Chondrocyte (in vitro differentiated cells): ENCODE data around the gene GPSM3. TPM values are rescaled to one million over a fixed set of nuclear protein-coding genes. Genes with fewer than 3 reads are reported as not detected.
"Not testable (repeated sequence)": the region's sequence is repeated elsewhere in the genome, so short reads cannot be mapped to it uniquely, and the experiment has no call there.

Source experiments
- DNase-seq: peaks from one replicate; pipeline ENCODE4 v3.0.0; 2021; ENCODE audit warnings: mixed read lengths, low spot score
- H3K27ac Mint-ChIP-seq: one replicate; pipeline ENCODE4 v1.8.0; 2021; ENCODE audit warnings: mild to moderate bottlenecking, moderate library complexity, mixed read lengths; ENCODE audit not compliant: unreplicated experiment
- H3K27me3 Mint-ChIP-seq: 2 replicates; pipeline ENCODE4 v1.8.0; 2021; ENCODE audit warnings: low read depth, mixed read lengths
- H3K36me3 Mint-ChIP-seq: 2 replicates; pipeline ENCODE4 v1.8.0; 2021; ENCODE audit warnings: low read depth, mixed read lengths
- H3K4me1 Mint-ChIP-seq: 2 replicates; pipeline ENCODE4 v1.8.0; 2021; ENCODE audit warnings: low read depth, mild to moderate bottlenecking, mixed read lengths
- H3K4me3 Mint-ChIP-seq: one replicate; pipeline ENCODE4 v1.8.0; 2021; ENCODE audit warnings: mild to moderate bottlenecking, moderate library complexity, mixed read lengths; ENCODE audit not compliant: unreplicated experiment
- H3K9me3 Mint-ChIP-seq: 2 replicates; pipeline ENCODE4 v1.8.0; 2021; ENCODE audit warnings: low read depth, mixed read lengths
- CTCF ChIP-seq: fragments of 200-600 bp; sonication (generic); IDR thresholded peaks from 2 replicates; pipeline ENCODE4 v1.5.0; 2021; ENCODE audit warnings: antibody characterized with exemption, mild to moderate bottlenecking, moderate library complexity
- total RNA-seq: library from RNA; stranded (reverse); gene quantifications from 3 replicates; pipeline ENCODE4 v1.2.1, GENCODE V29; 2021

The GPSM3 gene
- total RNA-seq, 1 donor from 2014 or later, result 5.6 TPM

DNA sequence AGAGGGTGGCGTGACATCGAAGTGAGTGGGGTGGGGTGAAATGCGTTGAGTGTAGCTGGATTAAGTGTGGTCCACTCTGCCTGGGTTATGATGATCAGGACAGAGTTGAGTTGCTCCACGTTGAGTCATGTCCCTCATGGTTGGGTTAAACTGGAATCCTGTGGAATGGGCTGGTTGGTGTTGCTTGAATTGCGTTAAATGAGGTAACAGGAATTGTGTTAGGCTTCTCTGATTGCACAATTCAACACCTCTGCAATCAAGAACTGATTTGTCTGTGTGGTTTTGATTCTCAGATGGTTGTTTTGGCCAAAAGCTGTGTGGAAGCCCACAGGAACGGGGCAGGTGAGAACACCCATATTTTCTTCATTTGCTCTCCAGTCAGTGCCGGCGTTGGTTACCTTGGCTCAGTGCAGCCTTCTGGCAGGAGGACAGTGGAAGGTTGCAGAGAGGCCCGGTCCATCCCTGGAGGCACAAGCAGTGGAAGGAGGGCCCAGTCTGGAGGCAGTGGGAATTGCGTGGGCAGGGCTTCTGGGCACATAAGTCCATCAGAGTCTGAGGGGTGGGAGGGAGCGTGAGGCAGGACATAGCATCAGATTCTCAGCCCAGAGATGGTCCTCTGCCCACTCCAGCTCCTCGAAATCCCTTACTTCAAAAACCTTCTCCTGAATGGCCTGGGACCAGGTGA is 19.8 kb upstream of the GPSM3 start:
- Mint-ChIP-seq H3K9me3 (no peaks in the 10 kb centered on the region), H3K4me3 (no peak overlapping the region), H3K36me3 (no peaks in the 10 kb centered on the region), H3K27me3 (peaks cover 19% of the 10 kb centered on the region), H3K27ac (no peak overlapping the region), H3K4me1 (no peaks in the 10 kb centered on the region)
- no peak for DNase-seq
- TF ChIP-seq CTCF, result no peak

DNA sequence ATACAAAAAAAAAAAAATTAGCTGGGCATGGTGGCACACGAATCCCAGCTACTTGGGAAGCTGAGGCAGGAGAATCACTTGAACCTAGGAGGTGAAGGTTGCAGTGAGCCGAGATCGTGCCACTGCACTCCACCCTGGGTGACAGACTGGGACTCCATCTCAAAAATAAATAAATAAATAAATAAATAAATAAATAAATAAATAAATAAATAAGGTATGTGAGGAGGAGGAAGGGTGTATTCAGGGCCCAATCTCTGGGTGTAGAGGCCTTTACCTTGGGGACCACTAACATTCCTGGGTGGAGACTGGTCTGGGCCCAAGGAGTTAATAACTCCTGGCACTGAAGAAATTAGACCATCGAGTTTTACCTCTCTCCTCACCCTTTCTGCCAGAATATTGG is 19.0 kb upstream of the GPSM3 start:
- not testable (repeated sequence) for H3K9me3 Mint-ChIP-seq, H3K4me3 Mint-ChIP-seq, DNase-seq, H3K4me1 Mint-ChIP-seq, H3K36me3 Mint-ChIP-seq, H3K27ac Mint-ChIP-seq
- peaks cover 16% of the 10 kb centered on the region for H3K27me3 Mint-ChIP-seq

DNA sequence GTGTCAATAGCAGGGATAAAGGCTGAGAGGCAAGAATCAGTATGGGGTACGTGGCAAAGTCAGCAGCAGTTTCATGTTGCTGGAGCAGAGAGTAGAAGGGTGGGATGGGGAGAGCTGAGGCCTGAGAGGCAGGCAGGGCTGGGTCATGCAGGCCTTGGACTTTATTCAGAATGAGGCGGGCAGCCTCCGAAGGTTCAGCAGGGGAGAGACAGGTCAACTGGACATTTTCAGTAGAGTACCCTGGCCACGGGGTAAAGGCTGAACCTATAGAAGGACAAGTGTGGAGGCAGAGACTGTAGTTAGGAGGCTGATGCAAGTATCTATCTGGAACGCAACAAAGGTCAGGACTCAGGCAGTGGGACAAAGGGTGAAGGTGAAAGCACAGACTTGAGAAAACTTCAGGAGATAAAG is 17.8 kb upstream of the GPSM3 start:
- Mint-ChIP-seq H3K4me3 (no peak overlapping the region), H3K27me3 (peaks cover 12% of the 10 kb centered on the region), H3K36me3 (no peaks in the 10 kb centered on the region), H3K4me1 (no peaks in the 10 kb centered on the region), H3K27ac (no peak overlapping the region), H3K9me3 (peaks cover 6% of the 10 kb centered on the region)
- TF ChIP-seq CTCF, result no peak
- no peak for DNase-seq

DNA sequence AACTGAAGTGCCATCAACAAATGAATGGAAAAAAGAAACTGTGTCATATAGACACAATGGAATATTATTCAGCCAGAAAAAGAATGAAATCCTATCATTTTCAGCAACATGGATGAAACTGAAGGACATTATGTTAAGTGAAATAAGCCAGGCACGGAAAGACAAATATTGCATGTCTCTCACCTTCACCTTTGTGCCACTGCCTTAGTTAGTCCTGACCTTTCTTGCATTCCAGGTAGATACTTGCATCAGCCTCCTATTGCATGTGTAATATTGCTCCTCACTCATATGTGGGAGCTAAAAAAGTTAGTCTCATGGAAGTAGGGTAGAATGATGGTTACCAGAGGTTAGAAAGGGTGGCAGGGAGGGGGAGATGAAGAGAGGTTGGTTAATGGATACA is 16.6 kb upstream of the GPSM3 start:
- Mint-ChIP-seq H3K9me3 (peaks cover 6% of the 10 kb centered on the region), H3K36me3 (no peaks in the 10 kb centered on the region), H3K4me1 (no peaks in the 10 kb centered on the region), H3K4me3 (no peak overlapping the region), H3K27me3 (peaks cover 14% of the 10 kb centered on the region), H3K27ac (no peak overlapping the region)
- DNase-seq, result no peak
- no peak for TF ChIP-seq CTCF

DNA sequence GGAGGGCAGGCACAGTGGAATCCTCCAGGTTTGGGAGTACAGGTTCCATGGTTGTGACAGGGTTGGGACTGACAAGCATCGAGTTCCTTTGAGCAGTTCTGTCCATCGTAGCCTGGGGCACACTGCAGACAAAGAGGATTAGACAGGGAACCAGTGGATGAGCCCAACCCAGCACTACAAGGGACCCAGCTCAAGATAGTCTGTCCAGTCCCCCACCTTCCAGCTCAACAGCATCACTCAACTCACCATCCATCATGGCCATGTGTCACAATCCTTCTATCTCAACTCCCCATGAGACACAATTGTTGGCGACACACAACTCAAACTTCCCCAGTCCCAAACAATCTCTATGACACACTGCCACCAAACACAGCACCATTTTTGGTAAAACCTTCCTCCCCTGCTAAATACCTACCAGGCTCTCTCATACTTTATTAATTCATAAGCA is 11.8 kb upstream of the GPSM3 start:
- no peak overlapping the region for H3K27ac Mint-ChIP-seq
- TF ChIP-seq CTCF, result no peak
- no peaks in the 10 kb centered on the region for H3K36me3 Mint-ChIP-seq
- H3K4me3 Mint-ChIP-seq, result no peak overlapping the region
- peaks cover 7% of the 10 kb centered on the region for H3K4me1 Mint-ChIP-seq
- H3K9me3 Mint-ChIP-seq, result peaks cover 6% of the 10 kb centered on the region
- no peak for DNase-seq
- H3K27me3 Mint-ChIP-seq, result peaks cover 14% of the 10 kb centered on the region
